Right lobe of liver (tissue), 4 donors: ENCODE data around the gene DDX10.

Experiments used
- CTCF ChIP-seq, 4 donors: fragments of 200-600 bp in 3 of 4; fragments of 450-650 bp in 1 of 4; IDR thresholded peaks; one replicate each; pipeline versions ENCODE4 v1.5.1 to v1.8.0; 2016 to 2022; ENCODE audit warnings: antibody characterized with exemption in 4 of 4, mild to moderate bottlenecking in 2 of 4
- POLR2A ChIP-seq: fragments of 450-650 bp; IDR thresholded peaks from one replicate; pipeline ENCODE4 v1.6.1; 2017; ENCODE audit warnings: antibody characterized with exemption, mild to moderate bottlenecking
- donor health status: DM: no; HTN: no; CAD: no.
- donor health status: DM: no; HTN: no; CAD: no.
- donor health status: DM: no; HTN: yes; CAD: no.

- TF ChIP-seq POLR2A (no peak), CTCF (IDR thresholded peaks at IDR 0.05) (peak; percentile 78 to 88 (median 84))
Measured at GRCh38 chr11:108647701-108648527, 17.0 kb upstream of the DDX10 start.
